Mesothelial cell of epicardium (in vitro differentiated cells): Measurements from ENCODE around the gene TTLL1. TPM values are rescaled to one million over a fixed set of nuclear protein-coding genes. Genes with fewer than 3 reads are reported as not detected.
A peak's percentile ranks its signal among the peaks of the same experiment; 100 is the strongest.

Experiments
- DNase-seq, 2 experiments: peaks; one replicate each; pipeline ENCODE4 v3.0.0; 2021; ENCODE audit warnings: low spot score in 2 of 2; ENCODE audit not compliant: unreplicated experiment in 2 of 2
- H3K27ac Mint-ChIP-seq: 2 replicates; pipeline ENCODE4 v1.8.0; 2021; ENCODE audit warnings: mixed read lengths
- H3K27me3 Mint-ChIP-seq: 2 replicates; pipeline ENCODE4 v1.8.0; 2021; ENCODE audit warnings: low read depth, mixed read lengths
- H3K36me3 Mint-ChIP-seq: 2 replicates; pipeline ENCODE4 v1.8.0; 2021; ENCODE audit warnings: mixed read lengths
- H3K4me1 Mint-ChIP-seq: 2 replicates; pipeline ENCODE4 v1.8.0; 2021; ENCODE audit warnings: mixed read lengths
- H3K4me3 Mint-ChIP-seq: 2 replicates; pipeline ENCODE4 v1.8.0; 2021; ENCODE audit warnings: mild to moderate bottlenecking, moderate library complexity, mixed read lengths
- H3K9me3 Mint-ChIP-seq: 2 replicates; pipeline ENCODE4 v1.8.0; 2021; ENCODE audit warnings: mixed read lengths
- CTCF ChIP-seq: fragments of 200-600 bp; sonication (generic); IDR thresholded peaks from one replicate; pipeline ENCODE4 v1.5.0; 2021; ENCODE audit warnings: antibody characterized with exemption; ENCODE audit not compliant: unreplicated experiment
- total RNA-seq: library from RNA; stranded (reverse); gene quantifications from 3 replicates; pipeline ENCODE4 v1.2.1, GENCODE V29; 2021

The TTLL1 gene
- total RNA-seq, 1 donor from 2014 or later: 18.0 TPM

DNA sequence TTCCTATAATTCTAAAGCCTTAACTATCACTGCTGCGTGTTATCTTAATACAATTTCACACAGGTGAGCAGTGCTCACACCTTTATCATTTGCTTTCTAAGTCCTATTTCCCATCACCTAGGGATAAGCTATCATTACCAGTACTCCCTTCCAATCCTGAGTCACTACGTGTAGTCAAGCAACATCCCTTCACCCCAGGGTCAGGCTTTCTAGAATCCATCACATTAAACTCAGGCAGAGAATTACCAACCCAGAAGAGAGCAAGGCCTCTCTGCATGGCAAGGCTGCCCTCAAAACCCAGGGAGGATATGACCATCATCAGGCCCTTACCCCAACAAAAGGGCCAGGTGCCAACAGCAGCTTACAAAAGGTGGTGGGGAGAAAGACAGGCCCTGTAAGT is 84.1 kb downstream of the TTLL1 start:
- H3K4me1 Mint-ChIP-seq: peaks cover 54% of the 10 kb centered on the region
- no peak for DNase-seq
- no peak overlapping the region for H3K27ac Mint-ChIP-seq
- H3K9me3 Mint-ChIP-seq: no peaks in the 10 kb centered on the region
- no peak for TF ChIP-seq CTCF
- peaks cover 2% of the 10 kb centered on the region for H3K36me3 Mint-ChIP-seq
- no peaks in the 10 kb centered on the region for H3K27me3 Mint-ChIP-seq
- H3K4me3 Mint-ChIP-seq: no peak overlapping the region

DNA sequence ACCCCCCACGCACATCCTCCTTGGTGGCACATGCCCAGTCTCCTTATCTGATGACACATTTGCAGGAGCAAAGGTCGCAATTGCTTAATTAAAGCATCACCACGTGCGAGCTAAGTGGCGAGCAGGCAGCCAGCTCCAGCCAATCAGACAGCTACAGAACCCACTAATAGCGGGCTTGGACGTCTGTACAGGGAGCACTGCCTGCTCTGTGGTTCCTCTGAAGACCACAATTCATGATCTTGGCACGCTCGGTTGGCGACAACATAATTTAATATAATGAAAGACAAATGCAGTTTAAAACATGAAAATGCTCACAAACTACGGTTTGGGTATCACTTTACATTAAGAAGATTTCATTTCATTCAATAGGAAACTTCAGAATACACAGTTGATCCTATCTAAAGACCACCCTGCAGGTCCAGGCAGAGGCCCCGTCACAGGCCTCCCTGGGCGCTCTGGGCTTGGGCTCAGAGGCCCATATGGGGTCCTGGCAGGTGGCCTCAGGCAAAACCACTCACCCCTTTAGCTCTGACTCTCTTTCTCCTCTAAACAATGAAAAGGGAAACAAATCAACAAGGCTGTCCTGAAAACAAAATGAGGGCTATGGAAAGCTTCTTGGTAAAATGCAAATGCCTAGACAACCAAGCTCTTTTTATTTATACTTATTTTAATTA is 84.7 kb downstream of the TTLL1 start:
- Mint-ChIP-seq H3K27me3 (no peaks in the 10 kb centered on the region), H3K4me1 (peaks cover 54% of the 10 kb centered on the region), H3K4me3 (no peak overlapping the region), H3K9me3 (no peaks in the 10 kb centered on the region), H3K27ac (peak overlapping the region; percentile 39), H3K36me3 (peaks cover 2% of the 10 kb centered on the region)
- TF ChIP-seq CTCF: no peak
- DNase-seq: no peak

GRCh38 chr22:43002202-43002586 is 87.0 kb downstream of the TTLL1 start:
- no peak for TF ChIP-seq CTCF
- Mint-ChIP-seq H3K9me3 (peaks cover 8% of the 10 kb centered on the region), H3K4me1 (peaks cover 45% of the 10 kb centered on the region), H3K36me3 (peaks cover 8% of the 10 kb centered on the region), H3K4me3 (no peak overlapping the region), H3K27me3 (no peaks in the 10 kb centered on the region), H3K27ac (peak overlapping the region; percentile 84)
- no peak for DNase-seq

DNA sequence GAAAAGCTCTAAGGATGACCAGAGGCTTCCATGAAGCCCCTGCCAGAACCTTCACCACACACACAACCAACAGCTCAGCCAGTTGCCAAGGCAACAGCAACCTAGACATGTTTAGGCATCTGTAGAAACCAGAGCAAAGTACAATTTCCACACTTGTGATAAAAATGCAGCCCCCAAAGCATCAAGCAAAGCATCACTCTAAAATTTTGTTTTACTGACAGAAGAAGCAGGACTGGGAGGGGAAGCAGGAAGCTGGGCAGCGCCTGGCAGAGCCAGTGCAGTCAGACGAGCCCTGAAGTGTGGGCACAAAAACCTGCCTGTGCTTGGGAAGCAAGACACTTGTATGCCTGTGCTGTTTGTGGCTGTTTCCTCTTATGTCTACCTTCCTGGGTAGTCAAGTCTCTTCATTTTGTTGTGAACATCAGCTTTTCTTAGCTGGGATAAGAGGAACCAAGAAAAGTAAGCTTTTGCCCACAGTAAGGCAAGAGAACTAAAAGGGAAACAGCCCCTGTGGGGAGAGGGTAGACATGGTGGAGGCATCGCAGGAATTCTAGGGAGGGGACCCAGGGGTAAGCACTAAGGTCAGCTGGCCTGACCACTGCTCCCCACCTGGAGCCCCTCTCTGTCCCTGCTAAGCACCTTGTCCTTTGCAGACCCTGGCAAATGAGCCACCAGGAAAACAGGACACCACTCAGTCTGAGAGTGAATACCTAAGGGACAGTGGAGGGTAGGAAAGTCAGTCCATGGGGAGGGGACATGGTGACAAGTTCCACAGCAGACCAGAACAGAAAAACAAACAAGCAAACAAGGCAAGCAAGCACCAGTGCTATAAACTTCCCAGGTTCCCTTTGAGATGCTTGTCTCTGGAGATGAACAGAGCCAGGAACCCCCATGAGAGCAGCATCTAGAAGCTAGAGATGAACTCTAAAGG is 87.7 kb downstream of the TTLL1 start:
- DNase-seq: no peak
- peaks cover 8% of the 10 kb centered on the region for H3K9me3 Mint-ChIP-seq
- TF ChIP-seq CTCF: no peak
- H3K4me3 Mint-ChIP-seq: no peak overlapping the region
- no peaks in the 10 kb centered on the region for H3K27me3 Mint-ChIP-seq
- peak overlapping the region; percentile 84 for H3K27ac Mint-ChIP-seq
- peaks cover 8% of the 10 kb centered on the region for H3K36me3 Mint-ChIP-seq
- peaks cover 49% of the 10 kb centered on the region for H3K4me1 Mint-ChIP-seq

- Mint-ChIP-seq H3K9me3 (peaks cover 8% of the 10 kb centered on the region), H3K27ac (peak overlapping the region; percentile 58), H3K27me3 (no peaks in the 10 kb centered on the region), H3K4me3 (no peak overlapping the region), H3K36me3 (peaks cover 8% of the 10 kb centered on the region), H3K4me1 (peaks cover 52% of the 10 kb centered on the region)
- TF ChIP-seq CTCF: no peak
- DNase-seq: no peak
These were observed 88.6 kb downstream of the TTLL1 start for GRCh38 chr22:43000441-43001175.
